HG03280 (cell line): ENCODE measurements around the gene MYO1B.

Experiments used
- ATAC-seq: cut with Tn5 transposase; IDR thresholded peaks from one replicate; pipeline ENCODE4 v1.9.1; 2021; ENCODE audit warnings: mild to moderate bottlenecking, moderate library complexity; ENCODE audit not compliant: unreplicated experiment

The MYO1B gene

GRCh38 chr2:191394043-191394442 is 148.8 kb downstream of the MYO1B start:
- ATAC-seq, result no peak

DNA sequence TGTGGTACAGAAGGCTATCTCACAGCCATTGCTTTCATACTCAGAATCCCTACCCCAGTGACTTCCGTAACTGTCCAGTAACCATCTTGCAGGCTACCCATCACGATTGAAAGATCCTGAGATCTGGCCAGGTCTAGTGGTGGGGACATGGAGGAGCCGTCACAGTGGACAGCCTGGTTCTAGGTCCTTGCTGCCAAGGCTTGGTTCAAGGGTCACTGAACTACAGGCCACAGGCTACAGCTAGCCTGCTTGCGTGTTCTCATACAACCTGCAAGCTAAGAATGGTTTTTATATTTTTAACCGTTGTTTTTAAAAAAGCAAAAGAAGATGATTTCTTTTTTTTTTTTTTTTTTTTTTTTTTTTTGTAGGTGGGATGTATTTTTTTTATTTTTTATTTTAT is 151.6 kb downstream of the MYO1B start:
- no peak for ATAC-seq

DNA sequence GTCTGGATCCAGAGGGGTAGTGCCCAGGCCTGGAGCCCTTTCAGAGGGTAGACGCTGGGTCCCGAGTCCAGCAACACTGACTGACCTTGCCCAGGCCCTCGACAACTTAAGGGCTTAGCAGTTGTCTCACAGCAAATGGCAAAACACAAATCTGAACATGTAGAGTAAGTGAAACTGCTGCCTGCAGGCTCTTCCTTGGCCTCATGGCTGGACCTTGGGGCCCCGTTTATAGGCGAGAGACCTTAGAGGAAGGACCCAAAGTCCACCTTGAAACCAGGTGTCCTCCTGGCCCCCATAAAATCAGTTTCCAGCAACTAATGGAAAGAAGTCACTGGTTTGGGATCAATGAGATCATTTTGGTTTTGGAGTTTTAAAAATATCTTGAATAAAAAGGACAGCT is 154.4 kb downstream of the MYO1B start:
- ATAC-seq, result no peak

DNA sequence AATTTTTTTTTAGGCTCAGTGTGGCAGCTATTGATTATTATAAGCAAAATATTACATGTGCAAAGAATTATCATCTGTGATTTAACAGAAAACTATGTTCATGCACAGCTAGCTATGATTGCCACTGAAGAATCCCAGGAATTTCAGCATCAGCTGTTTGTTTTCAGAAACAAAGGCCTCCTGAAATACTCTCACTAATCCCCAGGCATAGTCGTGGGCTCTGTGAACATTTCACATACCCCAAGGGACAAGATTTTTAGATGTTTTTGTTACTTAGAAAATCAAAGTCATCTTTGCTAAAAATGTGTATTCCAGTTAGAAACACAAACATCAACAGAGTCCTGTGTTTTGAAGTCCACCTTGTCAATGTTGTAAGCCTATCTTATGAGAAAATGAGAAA is 156.1 kb downstream of the MYO1B start:
- ATAC-seq, result no peak

DNA sequence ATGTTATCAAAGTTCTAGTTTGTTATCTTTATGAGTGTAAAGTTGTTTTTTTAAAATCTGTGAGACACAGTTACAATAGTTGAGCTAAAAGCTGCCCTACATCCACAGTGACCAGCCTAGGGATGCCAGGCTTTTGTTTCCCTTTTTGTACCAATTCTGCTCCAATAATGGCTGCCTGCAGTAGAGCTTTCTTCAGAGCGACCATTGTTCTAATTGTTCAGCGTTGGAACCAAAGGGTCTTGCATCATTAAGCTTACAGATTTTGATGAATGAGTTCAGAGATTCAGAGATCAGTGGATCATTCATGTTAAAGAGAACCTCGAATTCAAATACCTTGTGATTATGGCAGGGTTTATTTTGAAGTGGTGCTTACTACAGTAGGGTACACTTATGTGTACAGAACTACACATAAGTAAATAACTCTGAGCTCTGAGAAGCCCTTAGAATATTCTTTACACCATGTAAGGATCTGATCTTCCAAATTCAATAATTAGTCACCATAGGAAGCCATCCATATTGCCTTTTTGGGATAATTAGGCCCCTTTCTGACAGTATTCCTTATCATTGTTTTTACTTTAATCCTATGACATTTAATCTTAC is 157.9 kb downstream of the MYO1B start:
- no peak for ATAC-seq

DNA sequence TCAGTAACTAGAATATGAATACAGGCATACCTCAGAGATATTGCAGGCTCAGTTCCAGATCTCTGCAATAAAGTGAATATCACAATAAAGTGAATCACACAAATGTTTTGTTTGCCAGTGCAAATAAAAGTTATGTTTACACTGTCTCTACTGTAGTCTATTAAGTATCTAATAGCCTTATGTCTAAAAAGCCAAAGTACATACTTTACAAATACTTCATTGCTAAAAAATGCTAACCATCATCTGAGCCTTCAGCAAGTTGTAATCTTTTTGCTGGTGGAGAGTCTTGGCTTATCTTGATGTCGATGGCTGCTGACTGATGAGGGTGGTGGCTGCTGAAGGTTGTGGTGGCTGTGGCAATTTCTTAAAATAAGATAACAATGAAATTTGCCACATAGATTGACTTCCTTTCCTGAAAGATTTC is 159.4 kb downstream of the MYO1B start:
- ATAC-seq, result no peak

DNA sequence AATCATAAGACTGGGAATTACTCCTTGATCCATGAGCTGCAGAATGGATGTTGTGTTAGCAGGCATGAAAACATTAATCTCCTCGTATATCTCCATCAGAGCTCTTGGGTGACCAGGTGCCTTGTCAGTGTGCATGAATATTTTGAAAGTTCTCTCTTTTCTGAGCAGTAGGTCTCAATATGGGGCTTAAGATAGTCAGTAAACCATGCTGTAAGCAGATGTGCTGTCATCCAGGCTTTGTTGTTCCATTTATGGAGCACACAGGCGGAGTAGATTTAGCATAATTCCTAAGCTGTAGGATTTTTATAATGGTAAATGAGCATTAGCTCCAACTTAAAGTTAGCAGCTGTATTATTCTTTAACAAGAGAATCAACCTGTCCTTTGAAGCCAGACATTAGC is 160.3 kb downstream of the MYO1B start:
- ATAC-seq, result no peak

- no peak for ATAC-seq
Observed at GRCh38 chr2:191410646-191411436, 165.6 kb downstream of the MYO1B start.

DNA sequence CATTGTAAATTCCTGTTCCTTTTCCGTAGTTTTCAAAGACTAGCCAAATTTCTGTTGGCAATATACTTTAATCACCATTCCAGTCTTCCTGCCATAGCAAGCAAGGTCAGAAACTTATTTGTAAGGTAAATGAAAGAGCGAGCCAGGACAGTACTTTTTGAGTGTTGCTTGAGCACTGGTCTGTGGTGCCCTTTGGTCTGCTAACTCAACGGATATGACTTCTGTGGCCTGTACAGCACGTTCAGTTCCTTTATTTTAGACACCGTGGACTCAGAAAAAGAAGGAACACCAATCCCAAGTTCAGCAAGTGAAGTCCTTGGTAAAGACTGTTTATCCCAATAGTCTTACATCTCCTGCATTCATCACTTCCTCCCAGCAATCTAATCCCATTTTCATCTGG is 166.3 kb downstream of the MYO1B start:
- ATAC-seq, result no peak

- ATAC-seq, result no peak
Observed at GRCh38 chr2:191412353-191412752, 167.1 kb downstream of the MYO1B start.

- no peak for ATAC-seq
Observed at GRCh38 chr2:191415101-191415500, 169.9 kb downstream of the MYO1B start.

- ATAC-seq, result no peak
Observed at GRCh38 chr2:191415858-191416257, 170.7 kb downstream of the MYO1B start.

DNA sequence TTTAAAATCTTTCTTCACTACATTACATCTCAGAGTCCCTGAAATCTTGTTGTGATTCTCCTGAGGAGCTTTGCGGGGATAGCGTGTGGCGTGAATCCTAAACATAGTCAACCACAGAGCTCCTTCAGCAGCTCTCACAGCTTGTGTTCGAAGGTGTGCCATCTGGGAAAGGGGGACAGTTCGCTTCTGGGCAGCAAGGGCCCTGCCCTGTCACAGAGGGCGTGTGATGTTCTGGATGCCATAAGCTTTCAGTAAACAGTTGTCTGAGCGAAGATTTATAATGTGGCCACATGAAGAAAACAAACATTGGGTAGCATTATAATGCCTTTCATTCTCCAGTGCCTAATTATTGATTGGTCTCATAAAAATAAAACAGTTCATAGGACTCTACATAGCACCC is 172.5 kb downstream of the MYO1B start:
- no peak for ATAC-seq

DNA sequence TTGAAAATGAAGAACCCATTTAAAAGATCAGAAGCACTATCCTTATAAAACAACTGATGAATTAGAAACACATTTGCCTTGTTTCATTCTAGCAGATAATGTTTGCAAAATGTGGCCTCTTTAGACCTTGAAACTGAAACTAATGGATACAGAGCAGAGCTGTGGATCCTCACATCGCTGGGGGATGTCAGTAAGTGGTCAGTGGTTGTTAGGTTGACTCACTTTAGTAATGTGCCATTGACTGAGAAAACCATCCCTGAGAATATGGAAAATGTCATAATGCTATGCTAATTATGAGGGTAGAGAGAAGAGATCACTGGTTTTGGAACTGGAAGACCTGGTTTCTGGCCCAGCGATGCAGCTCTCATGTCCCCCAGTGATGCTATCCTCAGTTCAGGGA is 176.7 kb downstream of the MYO1B start:
- no peak for ATAC-seq

DNA sequence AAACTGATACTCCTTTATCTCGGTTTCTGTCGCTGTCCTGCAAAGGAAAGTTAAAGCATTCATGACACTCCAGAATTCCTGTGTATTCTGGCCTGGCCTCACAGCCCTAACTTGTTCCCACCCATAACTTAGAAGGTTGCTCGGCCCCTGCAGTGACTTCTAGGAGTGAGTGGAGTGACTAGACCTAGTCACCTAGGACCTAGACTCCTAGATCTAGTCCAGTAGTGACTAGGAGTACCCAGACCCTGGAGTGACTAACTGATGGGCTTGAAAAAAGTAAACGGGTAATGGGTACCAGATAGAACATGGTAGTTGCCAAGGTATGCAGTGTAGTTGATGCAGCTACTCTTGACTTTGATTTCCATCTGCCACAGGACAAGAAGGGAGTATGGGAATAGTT is 181.8 kb downstream of the MYO1B start:
- ATAC-seq, result no peak

GRCh38 chr2:191428141-191428540 is 182.9 kb downstream of the MYO1B start:
- no peak for ATAC-seq

DNA sequence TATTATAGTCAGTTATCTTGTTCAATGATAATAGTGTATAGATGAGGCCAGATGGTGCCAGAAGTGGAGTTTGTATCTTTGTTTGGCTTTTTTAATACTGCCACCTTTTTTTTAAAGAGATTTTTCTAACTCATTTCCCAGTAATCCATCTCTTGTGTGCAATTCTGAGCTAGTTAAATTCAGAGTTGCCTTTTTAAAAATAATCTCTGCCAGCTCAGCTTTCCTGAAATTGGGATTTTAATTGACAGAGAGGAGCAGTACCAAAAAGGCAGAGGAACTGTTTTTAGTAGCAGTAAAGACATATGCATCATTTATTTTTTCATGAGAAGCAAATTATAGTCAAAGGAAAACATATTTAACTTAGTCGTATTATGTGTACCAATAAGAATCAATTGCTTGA is 185.3 kb downstream of the MYO1B start:
- ATAC-seq, result no peak

- ATAC-seq, result no peak
Observed at GRCh38 chr2:191432121-191432520, 186.9 kb downstream of the MYO1B start.

DNA sequence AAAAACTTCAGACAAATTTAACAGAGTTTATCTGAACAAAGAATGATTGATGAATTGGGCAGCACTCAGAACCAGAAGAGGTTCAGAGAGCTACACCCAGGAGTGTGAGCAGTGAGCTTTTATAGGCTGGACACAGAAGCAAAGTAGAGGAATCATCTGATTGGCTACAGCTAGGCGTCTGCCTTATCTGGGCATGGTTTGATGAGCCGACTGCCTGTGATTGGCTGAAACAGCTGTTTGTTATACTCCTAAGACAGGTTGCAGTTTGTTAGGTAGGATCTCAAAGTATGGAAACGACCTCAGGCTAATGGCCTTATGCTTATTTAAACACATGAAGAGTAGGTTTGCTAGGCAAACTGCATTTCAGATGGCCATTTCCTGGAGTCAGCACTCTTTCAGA is 188.9 kb downstream of the MYO1B start:
- ATAC-seq, result no peak

DNA sequence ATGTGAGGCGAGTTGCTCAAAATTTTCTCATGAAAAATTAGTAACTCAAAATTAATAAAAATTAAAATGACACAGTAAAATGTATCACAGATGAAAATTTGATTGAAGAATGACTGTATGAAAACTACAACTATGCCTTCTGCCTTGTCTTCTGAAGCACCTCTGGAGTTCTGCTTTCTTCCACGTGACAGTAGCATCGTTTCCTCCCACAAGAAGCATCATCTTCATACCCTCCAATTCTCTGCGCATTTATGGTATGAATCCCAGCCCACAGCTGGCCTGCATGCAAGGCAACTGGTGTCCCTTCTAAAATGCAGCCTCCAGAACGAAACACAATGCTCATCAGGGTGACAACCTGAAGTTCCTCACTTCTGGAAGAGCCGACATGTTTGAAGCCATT is 189.9 kb downstream of the MYO1B start:
- ATAC-seq, result no peak

DNA sequence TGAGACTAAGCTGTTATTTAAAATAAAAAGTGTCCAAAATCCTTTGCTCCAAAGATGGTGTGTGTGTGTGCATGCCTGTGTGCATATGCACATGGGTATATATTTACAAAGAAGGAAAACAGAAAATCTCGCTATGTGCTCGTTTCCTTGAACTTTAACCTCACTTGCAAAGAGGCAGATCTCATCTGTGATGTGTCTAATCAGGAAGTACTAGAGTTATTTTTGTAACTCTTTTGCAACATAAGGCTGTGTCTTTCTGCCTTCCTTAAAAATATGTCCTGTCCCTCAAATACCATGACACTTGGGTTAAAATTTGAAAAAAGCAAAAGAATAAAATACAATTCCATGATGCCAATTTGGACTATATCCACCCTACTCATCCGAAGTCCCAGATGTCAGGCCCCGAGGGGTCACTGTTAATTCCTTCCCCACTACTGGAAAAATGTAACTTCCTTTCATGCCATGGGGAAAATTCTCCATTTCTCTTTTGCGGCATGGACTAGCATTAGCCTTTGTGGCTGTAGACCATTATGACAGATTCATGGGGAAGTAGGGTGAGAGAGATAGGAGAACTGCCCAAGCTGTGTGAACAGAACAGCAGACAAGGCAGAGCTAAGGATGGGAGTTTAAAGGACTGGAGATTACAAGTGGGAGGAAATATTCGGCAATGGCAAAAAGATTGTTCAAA is 191.3 kb downstream of the MYO1B start:
- ATAC-seq, result no peak

GRCh38 chr2:191439481-191439880 is 194.3 kb downstream of the MYO1B start:
- ATAC-seq, result no peak
